TTC549 (cell line): ENCODE results near the gene ZNF8.
"Not testable (repeated sequence)": the region's sequence is repeated elsewhere in the genome, so short reads cannot be mapped to it uniquely, and the experiment has no call there.

Experiments
- FAIRE-seq: peaks from 2 replicates; lab custom pipeline; 2012; peaks lifted over from hg19 to GRCh38; lab: Jason Lieb, UNC

ZNF8 gene

GRCh38 chr19:58296104-58296503 is 17.3 kb downstream of the ZNF8 start:
- no peak for FAIRE-seq

DNA sequence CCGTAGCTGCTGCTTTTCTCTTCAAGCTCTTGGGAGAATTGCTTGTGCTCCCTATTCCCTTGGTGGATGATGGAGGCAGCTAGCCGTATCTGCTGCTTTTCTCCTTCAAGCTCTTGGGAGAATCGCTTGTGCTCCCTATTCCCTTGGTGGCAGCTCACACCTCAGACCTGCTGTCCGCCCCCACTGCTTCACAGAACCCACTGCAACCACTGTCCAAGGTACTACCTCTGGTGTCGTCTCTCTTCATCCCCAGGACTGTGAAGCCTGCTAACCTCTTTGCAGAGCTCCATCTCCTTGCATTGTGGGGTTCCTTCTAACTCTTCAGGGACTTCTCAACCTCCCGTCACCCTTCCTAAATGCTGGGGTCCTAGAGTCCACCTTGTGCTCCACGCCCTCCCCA is 21.9 kb downstream of the ZNF8 start:
- no peak for FAIRE-seq

DNA sequence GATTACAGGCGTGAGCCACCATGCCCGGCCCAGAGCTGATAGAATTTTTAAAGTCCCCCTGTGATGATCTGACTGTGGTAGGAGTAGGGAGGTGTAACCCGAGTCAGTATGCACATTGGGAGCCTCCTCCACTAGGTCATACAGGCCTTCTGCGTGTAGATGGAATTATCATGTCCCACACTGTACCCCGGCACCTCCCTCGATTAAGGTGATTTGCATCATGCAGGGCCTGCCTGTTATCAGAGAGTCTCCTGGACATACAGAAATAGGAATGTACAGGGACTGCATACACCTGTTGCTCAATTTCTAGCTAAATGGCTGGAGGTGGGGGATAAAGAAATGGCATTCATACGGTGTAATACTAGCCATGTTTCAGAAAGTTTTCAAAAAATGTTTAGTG is 25.5 kb downstream of the ZNF8 start:
- FAIRE-seq: no peak

DNA sequence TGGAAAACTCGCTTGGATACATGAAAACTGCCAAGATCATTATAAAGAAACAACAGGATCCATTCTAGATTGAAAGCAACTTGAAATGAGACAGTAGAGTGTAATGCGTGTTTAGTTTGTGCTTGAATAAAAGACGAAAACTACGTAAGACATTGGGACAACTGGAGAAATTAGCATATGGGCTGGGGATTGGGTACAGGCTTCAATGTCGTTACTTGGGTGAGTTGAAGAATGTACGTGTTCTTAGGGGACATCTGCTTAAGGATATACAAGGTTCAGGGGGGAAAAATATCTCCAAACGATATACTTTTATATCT is 26.0 kb downstream of the ZNF8 start:
- FAIRE-seq: no peak

DNA sequence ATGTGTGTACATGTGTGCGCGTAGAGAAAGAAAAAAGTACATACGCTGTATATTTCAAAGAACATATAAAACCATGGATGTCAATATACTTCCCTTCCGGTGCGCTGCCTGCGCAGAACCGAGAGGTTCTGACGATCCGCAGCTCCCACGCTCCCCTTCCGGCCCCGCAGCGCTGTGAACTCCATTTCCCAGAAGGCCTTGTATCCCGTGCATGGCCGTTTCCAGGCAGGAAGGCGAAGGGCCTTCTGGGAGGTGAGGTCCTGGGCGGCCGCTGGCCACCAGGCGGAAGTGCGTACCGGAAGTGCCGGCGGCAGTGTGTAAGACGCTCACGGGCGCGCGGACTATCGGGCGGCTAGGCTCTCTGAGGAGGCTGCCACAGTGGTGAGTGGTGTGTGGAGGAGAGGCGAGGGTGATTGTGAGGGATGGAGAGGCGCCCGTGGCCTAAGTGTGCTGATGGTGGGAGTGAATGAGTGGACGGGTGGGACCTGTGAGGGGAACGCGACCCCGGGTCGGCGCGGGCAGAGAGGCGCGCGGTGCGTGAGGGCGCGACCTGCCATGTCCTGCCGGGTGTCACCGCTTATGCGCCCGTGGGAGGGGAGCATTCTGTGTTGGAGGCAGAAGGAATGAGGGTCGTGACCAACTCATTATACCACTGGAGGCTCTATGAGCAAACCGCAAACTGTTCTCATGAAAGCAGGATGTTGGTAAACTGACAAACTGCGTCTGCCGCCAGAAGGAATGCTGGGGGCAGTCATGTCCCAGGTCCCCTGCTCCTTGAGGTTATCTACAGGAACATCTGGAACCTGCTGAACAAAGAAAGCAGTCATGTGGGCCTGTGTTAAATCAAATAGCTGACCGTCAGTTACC is 26.5 kb downstream of the ZNF8 start, which contains the start of gene ERVK3-1:
TSS of gene ERVK3-1 (plus strand) at position 313 of the 867 bp plus-strand sequence. CDS start 6,792 bp downstream, outside the sequence.
- peak; percentile 95 for FAIRE-seq

DNA sequence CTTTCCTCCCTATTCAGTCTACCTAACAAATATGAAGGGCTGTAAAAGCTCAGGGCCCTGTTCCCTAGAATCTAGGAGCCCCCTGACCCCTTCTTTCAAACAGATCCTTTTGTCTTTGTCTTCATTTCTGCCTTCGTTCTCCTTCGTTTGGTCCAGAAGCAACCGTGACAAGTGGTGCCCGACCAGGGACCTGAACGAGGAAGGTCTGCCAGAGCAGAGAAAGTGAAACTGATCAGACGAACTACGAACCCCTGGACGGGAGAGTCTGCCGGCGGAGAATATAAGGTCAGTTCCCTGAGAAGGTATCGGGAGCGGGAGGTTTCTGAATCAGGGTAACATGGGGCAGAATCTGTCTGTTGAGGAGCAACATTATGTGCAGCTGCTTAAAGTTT is 27.2 kb downstream of the ZNF8 start:
- FAIRE-seq: no peak

- no peak for FAIRE-seq
Measured at GRCh38 chr19:58307736-58308135, 29.0 kb downstream of the ZNF8 start.

- not testable (repeated sequence) for FAIRE-seq
Measured at GRCh38 chr19:58310685-58311084, 31.9 kb downstream of the ZNF8 start.

- no peak for FAIRE-seq
Measured at GRCh38 chr19:58311345-58311865, 32.6 kb downstream of the ZNF8 start.

- FAIRE-seq: no peak
Measured at GRCh38 chr19:58315580-58315979, 36.8 kb downstream of the ZNF8 start.

- no peak for FAIRE-seq
Measured at GRCh38 chr19:58317476-58318072, 38.8 kb downstream of the ZNF8 start.

DNA sequence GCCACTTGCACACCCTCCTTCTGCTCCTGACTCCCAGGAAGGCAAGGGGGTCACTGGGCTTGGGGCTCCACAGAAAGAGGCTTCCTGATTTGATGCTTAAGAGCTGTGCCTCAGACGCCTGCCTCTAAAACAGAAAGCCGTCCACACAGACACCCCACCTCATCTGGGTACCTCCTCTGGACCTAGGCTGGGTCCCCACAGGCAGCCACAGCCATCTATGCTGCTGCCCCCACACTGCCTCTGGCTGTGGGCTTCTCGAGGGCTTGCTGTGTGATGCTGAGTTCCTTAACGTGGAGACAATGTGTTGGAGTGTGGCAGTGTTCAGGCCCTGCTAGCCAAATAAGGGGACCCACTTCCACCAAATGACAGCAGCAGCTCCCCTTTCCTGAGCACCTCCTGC is 39.5 kb downstream of the ZNF8 start:
- no peak for FAIRE-seq

DNA sequence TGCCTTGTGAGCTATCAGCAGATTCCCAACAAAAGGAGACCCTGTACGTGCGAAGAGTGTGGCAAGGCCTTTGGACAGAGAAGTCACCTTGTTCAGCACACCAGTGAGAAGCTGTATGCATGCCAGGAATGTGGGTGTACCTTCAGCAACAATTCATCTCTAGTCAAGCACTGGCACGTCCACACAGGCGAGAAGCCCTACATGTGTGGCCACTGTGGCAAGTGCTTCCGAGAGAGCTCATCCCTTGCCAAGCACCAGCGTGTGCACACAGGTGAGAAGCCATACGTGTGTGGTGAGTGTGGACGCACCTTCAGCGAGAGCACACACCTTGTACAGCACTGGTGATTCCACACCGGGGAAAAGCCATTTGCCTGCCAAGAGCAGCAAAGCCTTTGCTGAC is 40.5 kb downstream of the ZNF8 start:
- FAIRE-seq: no peak

DNA sequence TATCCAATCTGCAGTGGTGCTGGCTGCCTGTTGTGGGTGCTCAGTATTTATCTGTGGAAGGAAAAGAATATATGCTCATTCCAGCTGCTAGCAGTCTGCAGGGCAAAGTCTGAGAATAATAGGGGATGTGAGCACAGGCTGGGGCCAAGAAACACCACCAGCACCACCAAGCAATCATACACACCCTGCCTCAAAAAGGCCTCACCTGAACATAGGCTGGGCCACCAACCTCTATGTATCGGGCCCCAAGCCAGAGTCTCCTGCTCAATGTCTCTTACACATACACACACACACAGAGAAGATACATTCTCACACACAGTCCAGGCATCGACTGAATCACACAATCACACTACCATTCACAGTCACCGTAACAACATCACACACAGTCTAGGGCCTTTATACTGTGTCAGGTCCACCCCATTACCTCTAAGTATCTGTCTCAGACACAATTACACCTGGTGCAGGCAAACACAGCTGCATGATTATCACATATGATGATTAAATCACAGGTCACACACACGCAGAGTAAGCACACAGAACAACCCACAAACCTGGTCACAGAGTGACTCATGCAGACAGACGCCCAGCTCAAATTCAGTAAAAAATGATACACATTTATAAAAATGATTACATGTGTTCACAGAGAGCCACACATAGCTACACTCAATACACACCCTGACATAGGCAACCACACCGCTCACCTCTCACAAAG is 46.7 kb downstream of the ZNF8 start:
- FAIRE-seq: no peak

GRCh38 chr19:58326501-58326913 is 47.8 kb downstream of the ZNF8 start:
- no peak for FAIRE-seq

DNA sequence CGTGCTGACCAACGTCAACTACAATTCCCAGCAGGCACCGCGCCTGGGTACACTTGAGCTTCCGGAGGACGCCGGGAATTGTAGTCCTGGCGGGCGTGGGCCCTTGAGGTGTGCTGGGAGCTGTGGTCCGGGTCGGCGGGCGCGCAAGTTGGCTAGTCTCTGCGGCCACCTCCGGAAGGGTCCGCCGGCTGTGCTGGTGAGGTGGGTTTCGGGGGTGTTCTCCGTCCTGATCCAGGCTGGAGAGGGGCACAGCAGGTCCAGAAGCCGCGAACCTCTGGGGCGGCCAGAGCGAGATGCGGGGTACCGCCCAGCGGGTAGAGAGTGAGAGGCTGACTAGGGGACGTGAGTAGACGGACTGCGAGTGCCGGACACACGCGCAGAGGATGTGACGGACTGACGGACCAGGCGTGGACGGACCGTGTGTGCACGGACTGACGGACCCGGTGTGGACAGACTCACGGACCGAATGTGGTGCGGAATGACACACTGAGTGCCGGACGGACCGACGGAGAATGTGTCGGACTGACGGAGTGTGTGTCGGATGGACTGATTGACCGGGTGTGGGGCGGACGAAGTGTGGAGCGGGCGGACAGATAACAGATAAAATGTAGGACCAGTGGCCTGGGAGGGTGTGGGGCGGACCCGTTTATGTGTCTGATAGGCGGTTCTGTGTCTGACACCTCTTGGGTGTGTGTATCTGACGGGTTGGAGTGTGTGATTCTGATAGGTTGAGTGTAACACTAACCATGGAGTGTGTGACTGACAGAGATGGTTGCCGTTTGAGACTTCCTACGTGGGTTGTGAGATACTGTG is 48.4 kb downstream of the ZNF8 start, which contains the start of gene ZSCAN22:
TSS of gene ZSCAN22 (plus strand) at position 81 of the 813 bp plus-strand sequence. CDS start 7,809 bp downstream, outside the sequence.
- FAIRE-seq: no peak

- no peak for FAIRE-seq
Measured at GRCh38 chr19:58328999-58329398, 50.2 kb downstream of the ZNF8 start.

DNA sequence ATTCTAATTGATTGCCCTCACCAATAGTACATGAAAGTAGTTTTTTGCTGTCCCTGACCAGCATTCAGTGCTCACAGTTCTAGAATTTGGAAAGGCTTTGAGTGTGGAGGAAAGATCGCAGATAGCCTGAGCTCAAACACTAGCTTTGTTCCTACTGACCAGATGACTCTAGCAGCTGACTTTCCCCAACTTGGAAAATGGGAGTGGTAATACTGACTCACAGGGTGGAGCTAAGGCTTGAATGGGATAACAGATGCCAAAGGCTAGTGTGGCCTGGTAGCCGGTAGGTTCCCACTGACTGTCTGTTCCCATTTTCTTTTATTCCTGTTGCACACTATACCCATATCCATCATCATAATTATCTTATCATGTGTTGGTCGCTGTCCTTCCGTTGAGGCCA is 51.7 kb downstream of the ZNF8 start:
- no peak for FAIRE-seq

DNA sequence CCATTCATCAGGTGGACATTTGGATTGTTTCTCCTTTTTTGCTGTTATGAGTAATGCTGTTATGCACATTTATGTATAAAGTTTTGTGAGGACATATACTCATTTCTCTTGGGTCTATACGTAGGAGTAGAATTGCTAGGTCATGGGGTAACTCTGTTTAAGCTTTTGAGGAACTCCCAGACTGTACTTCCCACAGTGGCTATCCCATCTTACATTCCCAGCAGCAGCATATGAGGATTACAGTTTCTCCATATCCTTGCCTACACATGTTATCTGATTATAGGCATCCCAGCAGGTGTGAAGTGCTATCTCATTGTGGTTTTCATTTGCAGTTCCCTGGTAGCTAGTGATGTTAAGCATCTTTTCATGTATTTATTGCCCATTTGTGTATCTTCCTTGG is 53.9 kb downstream of the ZNF8 start:
- FAIRE-seq: no peak

DNA sequence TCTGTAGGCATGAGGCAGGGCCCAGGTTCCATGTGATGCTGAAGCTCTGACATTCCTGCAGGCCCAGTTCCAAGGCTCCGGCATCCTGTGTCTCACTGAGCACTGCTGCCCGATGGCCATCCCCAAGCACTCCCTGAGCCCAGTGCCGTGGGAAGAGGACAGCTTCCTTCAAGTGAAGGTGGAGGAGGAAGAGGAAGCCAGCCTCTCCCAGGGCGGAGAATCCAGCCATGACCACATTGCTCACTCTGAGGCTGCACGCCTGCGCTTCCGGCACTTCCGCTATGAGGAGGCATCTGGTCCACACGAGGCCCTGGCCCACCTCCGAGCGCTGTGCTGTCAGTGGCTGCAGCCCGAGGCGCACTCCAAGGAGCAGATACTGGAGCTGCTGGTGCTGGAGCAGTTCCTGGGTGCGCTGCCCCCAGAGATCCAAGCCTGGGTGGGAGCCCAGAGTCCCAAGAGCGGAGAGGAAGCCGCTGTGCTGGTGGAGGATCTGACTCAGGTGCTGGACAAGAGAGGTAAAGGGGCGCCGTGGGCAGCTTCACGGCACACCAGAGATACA is 56.0 kb downstream of the ZNF8 start:
- FAIRE-seq: no peak

DNA sequence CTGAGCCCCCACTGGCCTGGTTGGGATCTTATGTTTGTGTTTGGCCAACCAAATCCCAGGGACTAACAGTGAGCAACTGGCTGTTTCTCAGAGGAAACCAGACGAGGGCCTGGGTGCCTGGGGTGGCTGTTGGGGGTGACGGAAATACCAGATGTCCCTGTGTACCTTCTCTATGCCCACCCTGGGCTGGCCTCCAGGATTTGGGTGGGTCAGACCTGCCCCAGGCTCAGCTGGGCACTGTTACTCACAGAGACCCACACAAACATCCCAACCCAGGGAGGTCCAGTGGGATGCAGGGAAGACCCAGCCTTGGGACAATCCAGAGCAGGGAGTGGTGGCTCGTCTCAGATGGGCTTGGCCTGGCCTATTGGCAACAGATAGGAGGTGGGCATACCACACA is 56.9 kb downstream of the ZNF8 start:
- FAIRE-seq: no peak

DNA sequence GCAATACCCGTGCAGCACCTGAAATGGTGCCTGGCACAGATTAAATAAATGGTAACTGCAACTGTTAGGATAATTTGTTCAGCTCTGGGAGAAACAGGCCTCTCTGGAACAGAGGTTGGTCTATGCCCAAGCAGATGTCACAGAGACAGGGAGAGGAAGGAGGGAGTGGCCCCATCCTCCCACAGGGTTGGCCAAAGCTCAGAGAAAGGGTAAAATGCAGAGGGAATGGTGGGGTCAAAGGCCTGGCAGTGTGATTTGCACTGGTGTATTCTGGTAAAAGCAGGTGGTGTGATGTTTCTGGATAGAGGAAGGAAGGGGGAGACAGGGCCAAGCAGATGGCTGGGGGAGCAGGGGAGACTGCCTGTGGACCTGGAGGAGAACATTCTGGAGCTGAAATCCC is 57.5 kb downstream of the ZNF8 start:
- FAIRE-seq: no peak
